ENCODE data around the gene TMPRSS4.

Gene TMPRSS4

GRCh38 chr11:118170231-118170630, 93.4 kb downstream of the TMPRSS4 start:
- TF ChIP-seq, protein P1, sequence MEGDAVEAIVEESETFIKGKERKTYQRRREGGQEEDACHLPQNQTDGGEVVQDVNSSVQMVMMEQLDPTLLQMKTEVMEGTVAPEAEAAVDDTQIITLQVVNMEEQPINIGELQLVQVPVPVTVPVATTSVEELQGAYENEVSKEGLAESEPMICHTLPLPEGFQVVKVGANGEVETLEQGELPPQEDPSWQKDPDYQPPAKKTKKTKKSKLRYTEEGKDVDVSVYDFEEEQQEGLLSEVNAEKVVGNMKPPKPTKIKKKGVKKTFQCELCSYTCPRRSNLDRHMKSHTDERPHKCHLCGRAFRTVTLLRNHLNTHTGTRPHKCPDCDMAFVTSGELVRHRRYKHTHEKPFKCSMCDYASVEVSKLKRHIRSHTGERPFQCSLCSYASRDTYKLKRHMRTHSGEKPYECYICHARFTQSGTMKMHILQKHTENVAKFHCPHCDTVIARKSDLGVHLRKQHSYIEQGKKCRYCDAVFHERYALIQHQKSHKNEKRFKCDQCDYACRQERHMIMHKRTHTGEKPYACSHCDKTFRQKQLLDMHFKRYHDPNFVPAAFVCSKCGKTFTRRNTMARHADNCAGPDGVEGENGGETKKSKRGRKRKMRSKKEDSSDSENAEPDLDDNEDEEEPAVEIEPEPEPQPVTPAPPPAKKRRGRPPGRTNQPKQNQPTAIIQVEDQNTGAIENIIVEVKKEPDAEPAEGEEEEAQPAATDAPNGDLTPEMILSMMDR (IDR thresholded peaks at IDR 0.05; ENCODE audit: control extremely low read depth, extremely low read depth, low read depth, missing control alignments) = no peak
- DNase-seq (ENCODE audit: extremely low spot score) = no peak
- POLR2A ChIA-PET = no interaction called here
- CTCF ChIA-PET = interaction anchor here (0.8 to 4.5 kb wide), 11 partner anchors 11 to 363 kb away, joined by 3 to 83 read pairs (median 11); no protein-coding TSS in a partner anchor

DNA sequence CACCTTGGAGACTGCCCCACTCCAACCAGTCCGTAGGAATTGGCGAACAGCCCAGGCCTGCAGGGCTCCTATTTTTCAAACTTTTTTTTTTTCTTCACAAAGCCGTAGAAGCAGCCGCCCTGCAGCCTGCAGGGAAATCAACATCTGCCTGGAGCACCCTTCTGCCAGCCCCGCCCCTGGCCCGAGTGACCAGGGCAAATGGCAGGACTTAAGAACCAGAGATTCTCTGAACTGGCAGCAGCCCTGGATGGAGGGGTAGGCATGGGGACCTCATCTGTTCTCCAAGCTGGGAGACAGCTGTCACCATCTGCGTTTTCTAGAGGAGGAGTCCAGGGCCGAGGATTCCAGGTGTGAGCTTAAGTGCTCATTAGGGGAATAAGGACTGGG, 94.0 kb downstream of the TMPRSS4 start:
- POLR2A ChIA-PET = no interaction called here
- TF ChIP-seq, protein P1 (IDR thresholded peaks at IDR 0.05; ENCODE audit: control extremely low read depth, extremely low read depth, low read depth, missing control alignments) = no peak
- CTCF ChIA-PET = interaction anchor here (0.7 to 4.5 kb wide), 41 partner anchors 10 to 387 kb away, joined by 3 to 83 read pairs (median 5); partner anchors contain the start of gene MPZL3
- no peak for DNase-seq (ENCODE audit: extremely low spot score)
